H7 (cell line): ENCODE measurements around the gene FAM163B. TPM values are rescaled to one million over a fixed set of nuclear protein-coding genes. Genes with fewer than 3 reads are reported as not detected.

Source experiments
- DNase-seq: peaks from one replicate; pipeline ENCODE4 v3.0.0; 2012
- H3K27me3 ChIP-seq: 2 replicates; pipeline ENCODE4 v1.6.0; 2011; ENCODE audit warnings: mild to moderate bottlenecking, low read length; ENCODE audit not compliant: control insufficient read depth, insufficient read depth
- H3K36me3 ChIP-seq: replicated peaks from 2 replicates; pipeline ENCODE4 v1.5.1; 2011; ENCODE audit warnings: low read length; ENCODE audit not compliant: control insufficient read depth, insufficient read depth
- H3K4me3 ChIP-seq: 2 replicates; pipeline ENCODE4 v1.5.1; 2011; ENCODE audit warnings: low read depth, mild to moderate bottlenecking, control low read depth, low read length, moderate library complexity; ENCODE audit not compliant: insufficient read depth
- total RNA-seq: library from RNA; depleted of rRNA; stranded (reverse); fragments of >200 nt; shearing (Covaris generic); gene quantifications from 2 replicates; pipeline ENCODE4 v1.2.3, GENCODE V29; 2014

FAM163B gene
- total RNA-seq, 1 experiment from 2014 or later = 1.2 TPM

DNA sequence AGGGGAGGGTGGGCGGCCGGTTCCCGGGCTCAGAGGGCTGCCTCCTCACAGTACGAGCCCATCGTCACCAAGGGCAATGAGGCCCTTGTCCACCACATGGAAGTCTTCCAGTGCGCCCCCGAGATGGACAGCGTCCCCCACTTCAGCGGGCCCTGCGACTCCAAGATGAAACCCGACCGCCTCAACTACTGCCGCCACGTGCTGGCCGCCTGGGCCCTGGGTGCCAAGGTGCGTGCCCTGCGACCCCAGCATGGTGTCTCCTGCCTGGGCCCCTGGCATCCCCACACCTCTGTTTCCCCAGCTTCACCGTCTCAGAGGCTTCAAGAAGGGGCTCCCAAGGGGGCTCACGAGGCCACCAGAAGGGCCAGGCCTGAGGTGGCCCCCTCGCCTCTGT, 34.2 kb upstream of the FAM163B start:
- H3K4me3 ChIP-seq = no peak overlapping the region
- no peaks in the 10 kb centered on the region for H3K27me3 ChIP-seq
- H3K36me3 ChIP-seq = no peaks in the 10 kb centered on the region
- DNase-seq = no peak

DNA sequence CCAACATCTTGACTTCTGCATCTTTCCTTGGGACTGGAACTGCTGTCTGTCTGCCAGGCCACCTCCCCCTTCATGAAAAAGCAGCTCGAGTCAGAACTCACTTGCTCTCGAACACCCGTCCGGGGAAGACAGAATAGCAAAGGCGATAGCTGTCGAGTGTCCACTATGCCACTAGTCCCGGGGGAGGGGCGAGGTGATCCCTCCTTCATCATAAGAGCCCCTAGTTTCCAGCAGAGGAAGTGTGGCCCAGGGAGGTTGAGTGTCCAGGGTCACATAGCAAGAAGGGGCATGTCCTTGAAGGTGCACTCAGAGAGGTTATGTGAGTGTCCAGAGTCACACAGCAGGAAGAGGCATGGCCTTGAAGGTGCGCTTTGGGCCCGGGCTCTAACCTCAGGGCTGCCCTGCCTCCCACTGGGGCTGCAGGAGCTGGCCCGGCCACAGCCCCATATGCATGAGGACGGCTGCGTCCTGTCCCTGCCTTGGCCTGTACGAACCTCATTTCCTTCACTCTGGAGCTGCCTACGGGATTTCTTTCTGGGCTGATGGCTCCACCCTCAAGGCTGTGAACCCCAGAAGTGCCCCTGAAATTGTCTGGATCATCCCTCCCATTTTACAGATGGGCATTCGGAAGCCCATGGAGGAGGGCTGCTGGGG, 33.6 kb upstream of the FAM163B start:
- Histone ChIP-seq H3K36me3 (no peaks in the 10 kb centered on the region), H3K27me3 (no peaks in the 10 kb centered on the region), H3K4me3 (no peak overlapping the region)
- DNase-seq = no peak

DNA sequence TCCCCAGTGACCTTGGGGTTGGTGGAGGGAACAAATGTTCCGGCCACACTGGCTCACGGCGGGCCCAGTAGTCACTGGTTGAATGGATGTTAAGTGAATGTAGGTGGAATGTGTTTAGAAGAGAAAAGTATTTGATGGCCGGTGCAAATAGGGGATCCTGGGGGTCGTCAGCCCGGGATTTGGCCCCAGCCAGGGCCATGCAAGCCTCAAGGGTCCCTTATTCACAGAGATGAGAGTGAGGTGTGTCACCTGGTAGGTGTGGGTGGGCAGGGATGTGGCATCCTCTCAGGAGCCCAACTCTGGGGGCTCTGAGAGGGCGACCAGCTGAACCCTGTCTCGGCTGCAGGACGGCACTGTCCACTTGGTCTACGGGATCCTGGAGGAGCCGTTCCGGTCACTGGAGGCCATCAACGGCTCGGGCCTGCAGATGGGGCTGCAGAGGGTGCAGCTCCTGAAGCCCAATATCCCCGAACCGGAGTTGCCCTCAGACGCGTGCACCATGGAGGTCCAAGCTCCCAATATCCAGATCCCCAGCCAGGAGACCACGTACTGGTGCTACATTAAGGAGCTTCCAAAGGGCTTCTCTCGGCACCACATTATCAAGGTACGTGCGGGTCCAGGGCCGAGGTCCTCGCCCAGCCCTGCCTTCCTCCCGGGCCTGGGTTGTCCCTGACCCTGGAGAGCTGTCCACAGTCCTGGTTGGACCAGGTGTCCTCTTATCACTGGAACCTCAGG, 32.8 kb upstream of the FAM163B start:
- Histone ChIP-seq H3K36me3 (no peaks in the 10 kb centered on the region), H3K27me3 (no peaks in the 10 kb centered on the region), H3K4me3 (no peak overlapping the region)
- no peak for DNase-seq

DNA sequence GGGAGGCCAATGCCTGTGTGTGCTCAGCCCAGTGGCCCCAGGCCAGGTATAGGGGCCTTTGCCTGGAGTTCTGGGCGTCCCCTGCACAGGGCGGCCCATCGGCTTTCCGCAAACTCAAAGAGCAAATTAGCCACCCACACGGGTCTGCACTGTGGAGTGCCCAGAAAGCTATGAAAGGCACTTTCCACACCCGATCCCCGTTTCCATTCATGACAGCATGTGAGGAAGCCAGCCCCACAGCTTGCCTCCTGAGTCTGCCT, 32.1 kb upstream of the FAM163B start:
- no peaks in the 10 kb centered on the region for H3K27me3 ChIP-seq
- no peaks in the 10 kb centered on the region for H3K36me3 ChIP-seq
- DNase-seq = no peak
- no peak overlapping the region for H3K4me3 ChIP-seq

DNA sequence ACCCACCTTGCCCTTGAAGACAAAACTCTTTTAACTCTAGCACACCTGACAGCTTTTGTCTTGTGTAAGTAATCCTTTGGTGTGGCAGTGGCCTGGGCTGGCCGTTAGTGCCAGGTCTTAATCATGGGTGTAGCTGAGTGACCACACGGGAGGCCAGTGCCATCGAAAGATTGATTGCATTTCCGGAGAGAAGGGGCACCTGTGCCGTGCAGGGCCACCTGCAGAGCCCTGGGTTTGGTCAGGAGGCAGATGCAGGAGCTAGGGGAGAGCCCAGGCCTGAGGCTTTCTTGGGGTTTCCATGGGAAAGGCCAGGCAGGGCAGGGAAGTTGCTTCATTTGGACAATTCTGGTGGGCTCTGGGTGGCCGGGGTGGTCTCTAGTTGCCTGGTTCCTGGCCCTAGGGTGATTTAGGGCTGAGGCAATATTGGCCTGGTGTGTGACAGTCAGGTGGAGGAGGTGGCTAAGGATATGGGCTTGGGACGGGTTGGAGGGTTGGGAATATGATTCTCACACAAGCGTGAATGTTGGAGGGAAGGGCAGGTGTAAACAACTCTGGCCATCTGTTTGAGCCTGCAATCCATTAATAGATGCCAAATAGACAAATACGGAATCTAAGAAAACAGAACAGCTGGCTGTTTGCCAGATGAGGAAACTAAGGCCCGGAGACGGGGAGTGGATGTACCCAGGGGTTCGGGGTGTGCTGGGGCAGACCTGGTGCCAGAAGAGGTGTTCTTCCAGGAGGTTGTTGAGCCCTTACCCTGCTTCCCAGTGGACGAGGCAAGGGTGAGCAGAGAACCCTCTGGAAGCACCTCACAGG, 31.6 kb upstream of the FAM163B start:
- no peaks in the 10 kb centered on the region for H3K27me3 ChIP-seq
- no peak for DNase-seq
- no peak overlapping the region for H3K4me3 ChIP-seq
- no peaks in the 10 kb centered on the region for H3K36me3 ChIP-seq

DNA sequence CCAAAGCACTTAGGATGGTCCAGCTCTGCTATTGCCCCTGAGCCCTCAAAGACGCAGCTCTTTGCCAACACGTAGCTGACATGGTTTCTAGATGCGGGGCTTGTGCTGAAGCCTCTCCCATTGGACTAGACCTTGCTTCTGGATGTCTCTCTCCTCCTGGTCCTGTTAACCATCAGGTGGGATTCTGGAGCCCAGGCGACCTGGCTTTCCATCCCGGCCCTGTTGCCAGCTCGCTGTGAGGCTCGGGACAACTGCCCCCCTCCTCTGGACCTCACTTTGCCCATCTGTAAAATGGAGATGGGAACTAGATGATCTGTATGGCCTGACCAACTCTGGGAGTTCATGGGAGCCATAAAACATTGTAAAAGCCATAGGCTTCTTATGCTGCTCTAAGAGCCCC, 31.0 kb upstream of the FAM163B start:
- Histone ChIP-seq H3K27me3 (no peaks in the 10 kb centered on the region), H3K4me3 (no peak overlapping the region), H3K36me3 (no peaks in the 10 kb centered on the region)
- DNase-seq = no peak

DNA sequence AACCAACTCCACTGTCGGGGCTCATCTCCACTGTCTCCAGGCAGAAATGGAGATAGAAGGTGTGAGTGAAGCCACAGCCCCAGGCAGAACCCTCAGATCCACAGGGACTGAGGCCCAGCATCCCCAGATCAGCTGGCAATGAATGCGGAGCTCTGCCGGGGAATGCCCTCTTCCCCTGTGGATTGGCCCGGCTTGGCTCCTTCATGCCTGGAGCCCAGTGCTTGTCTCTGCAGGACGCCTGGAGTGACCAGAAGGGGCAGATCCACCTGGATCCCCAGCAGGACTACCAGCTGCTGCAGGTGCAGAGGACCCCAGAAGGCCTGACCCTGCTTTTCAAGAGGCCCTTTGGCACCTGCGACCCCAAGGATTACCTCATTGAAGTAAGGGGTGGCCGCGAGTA, 30.4 kb upstream of the FAM163B start:
- no peak for DNase-seq
- H3K36me3 ChIP-seq = no peaks in the 10 kb centered on the region
- H3K27me3 ChIP-seq = no peaks in the 10 kb centered on the region
- no peak overlapping the region for H3K4me3 ChIP-seq

DNA sequence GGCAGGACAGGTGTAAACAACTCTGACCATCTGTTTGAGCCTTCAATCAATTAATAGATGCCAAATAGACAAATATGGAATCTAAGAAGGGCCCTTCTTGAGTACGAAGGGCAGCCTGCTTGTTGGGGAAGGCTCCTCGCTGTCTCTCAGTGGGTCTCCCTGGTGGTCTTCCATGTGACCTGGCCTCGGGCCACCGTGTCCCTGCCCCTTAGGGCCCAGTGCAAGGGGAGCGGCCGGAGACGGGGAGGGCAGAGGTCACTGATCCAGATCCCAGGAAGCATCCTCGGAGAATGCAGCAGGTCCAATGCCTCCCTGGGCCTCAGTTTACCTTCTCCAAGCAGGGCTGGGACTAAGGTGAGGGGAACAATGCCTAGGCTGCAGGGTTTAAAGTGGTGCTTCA, 29.5 kb upstream of the FAM163B start:
- no peak for DNase-seq
- H3K4me3 ChIP-seq = no peak overlapping the region
- no peaks in the 10 kb centered on the region for H3K36me3 ChIP-seq
- no peaks in the 10 kb centered on the region for H3K27me3 ChIP-seq

DNA sequence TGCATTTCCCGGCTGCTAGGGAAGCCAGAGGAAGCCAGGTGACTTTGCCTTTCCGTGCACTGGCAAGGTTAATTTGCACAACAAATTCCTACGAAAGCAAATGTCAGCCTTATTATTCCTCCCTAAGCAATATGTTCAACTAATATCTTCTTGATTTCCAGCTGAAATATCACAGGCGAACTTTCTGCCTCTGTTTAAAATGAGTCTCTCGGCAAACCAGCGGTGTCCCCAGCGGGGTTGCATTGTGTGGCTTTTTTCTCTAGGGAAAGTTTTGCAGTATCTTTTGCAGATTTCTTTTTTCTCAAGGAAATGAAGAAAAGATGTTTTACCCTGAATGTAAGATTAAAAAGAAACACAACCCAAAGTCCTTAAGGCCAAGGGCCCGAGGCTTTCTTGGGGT, 28.9 kb upstream of the FAM163B start:
- DNase-seq = no peak
- H3K27me3 ChIP-seq = no peaks in the 10 kb centered on the region
- H3K4me3 ChIP-seq = no peak overlapping the region
- H3K36me3 ChIP-seq = no peaks in the 10 kb centered on the region

DNA sequence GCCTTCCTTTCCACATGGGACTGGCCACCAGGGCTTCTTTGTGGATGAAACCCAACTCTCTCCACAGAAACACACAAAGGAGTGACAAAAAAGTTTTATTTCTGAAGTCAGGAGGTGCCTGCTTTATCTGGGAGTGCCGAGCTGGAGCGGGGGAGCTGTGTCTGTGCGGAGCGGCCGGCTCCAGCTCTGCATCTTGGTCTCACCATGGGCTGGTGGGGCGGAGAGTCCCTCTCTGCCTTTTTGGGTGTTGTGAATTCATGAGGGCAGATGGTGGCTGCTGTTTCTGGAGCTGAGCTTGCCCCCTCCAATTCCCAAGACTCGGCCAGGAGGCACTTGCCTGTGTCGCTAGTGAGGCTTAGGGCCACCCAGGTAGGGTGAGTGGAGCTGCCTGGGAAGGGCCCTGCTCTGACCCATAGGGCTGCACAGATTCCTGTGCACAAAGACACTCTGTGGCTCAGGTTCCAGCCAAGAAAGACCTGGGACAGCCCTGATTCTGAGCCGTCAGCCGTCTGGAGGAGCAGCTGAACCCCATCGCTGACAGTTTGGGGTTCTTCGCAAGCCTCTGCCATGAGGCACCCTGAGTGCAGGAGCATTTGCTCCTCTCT, 28.4 kb upstream of the FAM163B start:
- no peaks in the 10 kb centered on the region for H3K27me3 ChIP-seq
- peak; percentile 82 for DNase-seq
- no peak overlapping the region for H3K4me3 ChIP-seq
- no peaks in the 10 kb centered on the region for H3K36me3 ChIP-seq

DNA sequence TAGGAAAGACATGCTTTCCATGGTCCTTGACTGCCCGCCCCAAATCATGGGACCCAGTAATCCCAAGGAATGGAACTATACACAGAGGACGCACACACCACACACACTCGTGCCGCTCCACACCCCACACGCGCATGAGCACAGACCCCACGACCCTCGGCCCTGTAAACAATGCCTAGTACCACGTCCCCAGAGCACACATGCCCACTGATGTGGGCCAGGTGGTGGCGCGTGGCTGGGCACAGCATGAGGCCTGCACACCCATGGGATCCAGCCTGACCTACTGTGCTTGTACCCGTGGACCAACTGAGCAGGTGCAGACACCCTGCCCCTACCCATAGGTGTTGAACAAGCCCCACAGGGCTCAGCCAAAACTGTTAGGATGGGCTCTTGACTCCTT, 27.7 kb upstream of the FAM163B start:
- Histone ChIP-seq H3K4me3 (no peak overlapping the region), H3K36me3 (no peaks in the 10 kb centered on the region), H3K27me3 (no peaks in the 10 kb centered on the region)
- no peak for DNase-seq

DNA sequence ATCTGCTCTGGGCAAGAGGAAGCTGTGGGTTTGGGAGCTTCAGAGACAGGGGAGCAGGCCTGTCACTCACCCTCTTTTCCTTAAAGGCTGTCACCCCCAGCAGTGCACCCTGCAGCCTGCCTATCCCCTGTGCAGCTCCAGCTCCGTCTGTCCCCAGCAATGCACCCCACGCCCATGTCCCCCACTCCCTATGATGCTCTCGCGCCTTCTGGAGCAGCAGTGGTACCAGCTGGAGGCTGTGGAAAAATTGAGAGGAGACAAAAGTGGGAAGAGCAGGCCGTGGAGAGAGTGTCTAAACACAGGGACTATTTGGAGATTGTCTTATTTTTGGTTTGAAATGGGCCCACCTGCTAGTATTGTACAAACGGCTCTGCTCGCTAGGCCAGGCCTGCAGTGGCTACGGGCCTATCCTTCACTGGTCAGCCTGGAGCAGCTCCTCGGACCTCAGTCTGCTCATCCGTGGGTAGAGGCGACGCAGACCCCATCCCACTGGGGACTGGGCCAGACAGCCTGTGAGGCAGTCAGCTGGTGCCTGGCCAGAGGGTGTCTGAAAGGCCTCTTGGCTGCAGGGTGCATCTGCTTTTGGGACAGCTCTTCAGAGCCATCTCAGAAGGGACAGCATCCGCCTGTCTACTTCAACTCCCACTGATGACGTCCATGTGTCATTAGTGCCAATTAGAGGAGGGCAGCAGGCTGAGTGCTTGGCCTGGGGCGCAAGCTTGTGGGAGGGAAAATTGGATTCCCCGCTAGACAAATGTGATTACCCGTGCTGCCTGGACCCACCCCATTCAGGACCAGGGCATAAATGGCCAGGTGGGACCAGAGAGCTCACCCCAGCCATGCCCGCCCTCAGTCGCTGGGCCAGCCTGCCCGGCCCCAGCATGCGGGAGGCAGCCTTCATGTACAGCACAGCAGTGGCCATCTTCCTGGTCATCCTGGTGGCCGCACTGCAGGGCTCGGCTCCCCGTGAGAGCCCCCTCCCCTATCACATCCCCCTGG, 26.6 kb upstream of the FAM163B start, which contains the start of gene DBH:
Gene DBH, plus strand, starts transcription at position 831 of the 999 bp plus-strand sequence. Its CDS starts 9 bp downstream, at position 840.
- Histone ChIP-seq H3K27me3 (no peaks in the 10 kb centered on the region), H3K4me3 (no peak within 1 kb of the TSS), H3K36me3 (no peaks in the 10 kb centered on the region)
- no peak for DNase-seq

DNA sequence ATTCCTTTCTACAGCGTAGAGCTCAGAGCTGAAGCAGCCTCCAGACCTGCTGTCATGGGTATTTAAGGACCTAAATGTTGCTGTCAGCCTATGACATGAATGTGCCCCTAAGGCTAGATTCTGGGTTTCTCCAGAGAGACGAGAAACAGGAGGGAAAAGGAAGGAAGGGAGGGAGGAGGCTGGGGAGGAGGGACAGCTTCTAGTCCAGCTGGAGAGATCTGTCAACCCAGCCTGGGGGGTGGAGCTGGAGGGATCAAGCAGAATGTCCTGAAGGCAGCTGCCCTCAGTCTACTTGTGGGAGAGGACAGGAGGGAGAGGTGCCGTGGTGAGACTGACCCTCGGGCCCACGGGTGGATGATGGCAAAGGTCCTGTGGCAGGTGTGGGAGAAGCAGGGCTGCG, 25.9 kb upstream of the FAM163B start:
- no peaks in the 10 kb centered on the region for H3K36me3 ChIP-seq
- H3K4me3 ChIP-seq = no peak overlapping the region
- no peak for DNase-seq
- no peaks in the 10 kb centered on the region for H3K27me3 ChIP-seq
